NCI-H2107 (cell line): Measurements from ENCODE around the gene ANO1.

Experiments
- DNase-seq: peaks from one replicate; lab custom pipeline; 2025; lab: John Stamatoyannopoulos, UW

ANO1 gene

GRCh38 chr11:70138403-70138802 is 60.3 kb downstream of the ANO1 start:
- DNase-seq: no peak

DNA sequence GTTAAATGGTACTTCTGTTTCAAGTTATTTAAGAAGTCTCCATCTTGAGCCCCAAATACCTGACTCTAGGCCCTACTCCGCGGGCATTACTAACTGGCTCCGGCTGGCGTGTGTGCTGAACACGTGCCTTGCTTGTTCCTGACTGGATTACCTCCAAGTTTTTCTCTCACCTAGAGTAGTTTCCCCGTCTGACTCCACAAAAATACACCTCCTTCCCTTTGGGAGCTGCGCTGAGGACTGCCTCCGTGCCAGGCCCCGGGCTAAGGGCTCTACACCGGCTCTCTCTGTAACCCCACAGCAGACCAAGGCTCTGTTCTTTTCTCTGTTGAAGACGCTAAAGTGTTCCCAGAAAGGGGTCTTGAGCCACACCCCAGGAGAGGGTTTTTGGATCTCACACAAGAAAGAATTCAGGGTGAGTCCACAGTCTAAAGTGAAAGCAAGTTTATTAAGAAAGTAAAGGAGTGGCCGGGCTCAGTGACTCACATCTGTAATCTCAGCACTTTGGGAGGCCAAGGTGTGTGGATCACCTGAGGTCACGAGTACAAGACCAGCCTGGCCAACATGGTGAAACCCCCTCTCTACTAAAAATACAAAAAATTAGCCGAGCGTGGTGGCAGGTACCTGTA is 61.8 kb downstream of the ANO1 start:
- no peak for DNase-seq

GRCh38 chr11:70140711-70141485 is 62.8 kb downstream of the ANO1 start:
- no peak for DNase-seq

- DNase-seq: peak; percentile 49
These were observed 63.5 kb downstream of the ANO1 start for GRCh38 chr11:70141486-70142220.

GRCh38 chr11:70142221-70142875 is 64.2 kb downstream of the ANO1 start:
- DNase-seq: peak; percentile 72

DNA sequence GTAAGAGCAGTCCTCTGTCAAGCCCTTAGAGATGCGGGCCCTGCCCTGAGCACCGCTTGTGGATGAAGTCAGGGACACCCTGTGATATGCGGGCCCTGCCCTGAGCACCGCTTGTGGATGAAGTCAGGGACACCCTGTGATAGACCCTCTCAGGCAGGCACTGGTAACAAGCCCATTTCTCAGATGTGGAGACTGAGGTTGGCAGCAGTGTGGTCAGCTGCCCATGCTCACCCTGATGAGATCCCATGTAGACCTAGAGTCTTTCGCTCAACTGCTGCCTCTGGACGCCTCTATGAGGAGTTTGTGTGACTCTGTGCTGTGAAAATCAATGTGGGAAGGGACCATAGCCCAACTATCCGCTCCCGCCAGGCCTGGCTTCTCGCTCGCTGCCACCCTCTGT is 66.1 kb downstream of the ANO1 start:
- no peak for DNase-seq

DNA sequence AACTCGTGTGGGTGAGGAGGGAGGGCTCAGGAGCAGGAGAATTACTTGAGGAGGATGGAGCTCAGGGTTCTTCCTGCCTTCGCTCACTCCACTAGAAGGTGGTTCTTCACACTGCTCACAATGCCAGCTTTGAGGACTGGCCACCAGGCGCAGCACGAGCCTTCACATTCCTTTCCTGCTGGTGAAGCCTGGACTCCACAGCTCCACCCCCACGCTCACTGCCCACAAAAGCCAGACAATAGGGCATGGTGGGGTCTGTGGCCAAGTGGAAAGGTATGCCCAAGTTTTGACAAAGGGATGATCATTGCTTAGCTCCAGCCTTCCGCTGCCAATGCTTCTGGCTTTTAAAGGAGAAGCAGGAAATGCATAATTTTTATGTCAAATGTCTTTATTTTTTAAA is 67.0 kb downstream of the ANO1 start:
- no peak for DNase-seq

- DNase-seq: no peak
These were observed 67.7 kb downstream of the ANO1 start for GRCh38 chr11:70145841-70146240.

GRCh38 chr11:70146299-70146698 is 68.2 kb downstream of the ANO1 start:
- DNase-seq: no peak

DNA sequence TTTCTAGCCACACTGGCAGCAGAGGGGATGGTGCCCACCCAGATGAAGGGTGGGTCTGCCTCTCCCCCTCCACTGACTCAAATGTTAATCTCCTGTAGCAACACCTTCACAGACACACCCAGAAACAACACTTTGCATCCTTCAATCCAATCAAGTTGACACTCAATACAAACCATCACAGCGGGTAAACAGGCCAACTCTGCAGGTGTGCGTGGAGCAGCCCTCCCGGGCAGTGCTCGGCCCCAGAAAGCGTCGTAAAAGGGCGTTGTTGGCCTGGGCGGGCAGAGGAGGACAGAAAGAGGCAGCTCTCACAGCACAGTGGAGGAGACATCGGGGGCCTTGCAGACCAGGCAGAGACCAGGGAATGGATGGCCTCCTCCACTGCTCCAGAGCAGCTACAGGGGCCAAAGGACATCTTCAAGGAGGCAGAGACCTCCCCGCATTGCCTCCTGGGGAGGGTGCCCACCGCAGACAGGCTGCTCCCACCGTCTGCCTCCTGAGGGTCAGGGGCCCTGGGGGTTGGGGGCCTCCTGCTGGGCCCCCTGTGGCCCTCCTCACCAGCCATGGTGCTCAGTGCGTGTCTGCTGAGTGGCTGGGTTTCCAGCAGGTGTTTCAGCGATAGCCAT is 68.9 kb downstream of the ANO1 start:
- no peak for DNase-seq

DNA sequence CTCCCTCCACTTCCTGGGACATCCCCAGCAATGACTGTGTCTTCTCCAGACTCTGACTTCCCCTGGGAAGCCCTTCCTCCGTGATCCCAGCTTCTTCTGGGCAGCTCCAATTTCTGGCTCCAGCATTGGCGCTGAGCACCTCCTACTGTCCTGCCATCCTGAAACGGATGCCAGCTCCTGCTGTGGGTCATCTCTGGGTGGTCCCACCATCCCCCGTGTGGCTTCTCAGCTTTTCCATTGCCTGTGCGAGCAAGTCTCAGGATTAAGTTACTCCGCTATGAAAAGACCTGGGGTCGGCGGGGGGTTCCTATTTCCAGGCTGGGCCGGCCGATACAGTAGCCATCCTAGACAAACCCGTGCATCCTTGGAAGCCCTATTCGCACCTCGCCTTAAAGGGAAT is 69.6 kb downstream of the ANO1 start:
- DNase-seq: no peak

GRCh38 chr11:70151671-70152070 is 73.6 kb downstream of the ANO1 start:
- no peak for DNase-seq

DNA sequence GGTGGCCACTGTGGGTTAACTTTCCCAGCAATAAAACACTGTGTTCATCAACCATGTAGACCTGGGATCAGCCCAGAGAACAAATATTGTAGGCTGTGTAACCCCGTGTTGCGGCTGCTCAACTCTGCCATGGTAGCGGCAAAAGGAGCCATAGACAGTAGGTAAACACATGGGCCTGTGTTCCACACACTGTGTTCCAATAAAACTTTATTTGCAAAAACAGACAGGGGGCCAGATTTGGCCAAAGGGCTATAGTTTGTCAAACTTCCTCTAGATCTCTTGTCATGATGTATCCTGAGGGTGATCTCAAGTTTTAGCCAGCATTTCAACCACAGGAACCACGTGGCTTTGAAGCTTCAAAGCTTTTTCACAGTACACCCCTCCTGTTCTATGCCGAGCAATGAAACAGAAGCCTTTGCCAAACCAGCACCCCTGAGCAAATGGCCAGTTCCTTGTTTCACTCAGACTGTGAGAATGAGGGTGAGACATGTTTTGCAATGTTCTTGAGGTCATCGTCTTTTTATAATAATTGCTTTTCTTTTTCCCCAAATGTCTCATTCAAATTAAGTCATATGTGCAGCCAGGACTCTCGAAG is 75.1 kb downstream of the ANO1 start:
- DNase-seq: no peak

DNA sequence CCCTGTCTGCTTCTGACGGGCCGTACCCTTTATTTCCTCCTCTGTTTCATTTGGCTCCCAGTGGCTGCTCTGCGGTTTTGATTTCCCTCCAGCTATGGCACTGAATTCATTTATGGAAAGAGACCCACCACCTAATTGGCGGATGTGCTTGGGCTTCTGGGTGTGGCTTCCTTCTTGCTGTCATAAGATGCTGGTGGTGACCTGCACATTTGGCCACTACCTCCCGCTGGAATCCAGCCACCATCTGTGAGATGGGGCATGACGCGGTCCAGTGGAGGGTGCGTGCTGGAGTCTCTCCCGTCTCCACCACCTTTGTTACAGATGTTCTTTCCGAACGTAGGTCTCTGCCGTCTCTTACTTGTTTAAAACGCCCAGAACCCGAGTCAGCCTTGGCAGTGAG is 77.3 kb downstream of the ANO1 start:
- no peak for DNase-seq

GRCh38 chr11:70156291-70157037 is 78.3 kb downstream of the ANO1 start:
- no peak for DNase-seq

- DNase-seq: no peak
These were observed 80.1 kb downstream of the ANO1 start for GRCh38 chr11:70158201-70158600.

DNA sequence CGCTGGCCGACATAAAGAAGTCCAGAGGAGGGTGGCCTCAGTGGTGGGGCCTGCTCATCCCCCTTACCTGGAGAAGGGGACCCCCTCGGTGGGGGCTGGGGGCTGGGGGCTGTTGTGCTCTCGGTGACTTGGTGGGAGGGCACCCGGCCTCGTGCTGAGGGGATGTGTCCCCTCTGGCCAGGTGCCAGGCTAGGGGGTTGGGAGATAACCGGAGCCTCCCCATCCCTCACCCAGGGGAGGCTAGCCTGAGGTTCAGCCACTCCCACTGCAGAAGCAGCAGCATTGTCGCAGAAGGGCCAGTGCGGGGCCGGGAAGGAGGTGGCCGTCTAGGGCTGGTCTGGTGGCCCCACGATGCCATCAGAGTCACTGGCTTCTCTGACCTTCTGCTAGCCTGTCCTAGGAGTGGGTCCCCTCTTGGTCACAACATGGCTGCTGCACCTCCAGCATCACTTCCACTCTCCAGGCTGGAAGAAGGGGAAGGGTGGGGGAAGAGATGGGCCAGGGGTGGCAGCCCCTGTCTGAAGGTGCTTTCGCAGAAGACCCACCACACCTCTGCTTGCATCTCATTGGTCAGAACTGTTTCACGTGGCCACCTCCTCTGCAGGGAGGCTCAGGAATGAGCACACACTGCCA is 80.8 kb downstream of the ANO1 start:
- no peak for DNase-seq

- no peak for DNase-seq
These were observed 81.8 kb downstream of the ANO1 start for GRCh38 chr11:70159627-70160570.

GRCh38 chr11:70161043-70161625 is 83.0 kb downstream of the ANO1 start:
- DNase-seq: no peak
